NCI-H1930 (cell line): ENCODE data around the gene FMN1.

Experiments
- DNase-seq, 2 experiments: peaks; one replicate each; lab custom pipeline; 2025; lab: John Stamatoyannopoulos, UW

The FMN1 gene

DNA sequence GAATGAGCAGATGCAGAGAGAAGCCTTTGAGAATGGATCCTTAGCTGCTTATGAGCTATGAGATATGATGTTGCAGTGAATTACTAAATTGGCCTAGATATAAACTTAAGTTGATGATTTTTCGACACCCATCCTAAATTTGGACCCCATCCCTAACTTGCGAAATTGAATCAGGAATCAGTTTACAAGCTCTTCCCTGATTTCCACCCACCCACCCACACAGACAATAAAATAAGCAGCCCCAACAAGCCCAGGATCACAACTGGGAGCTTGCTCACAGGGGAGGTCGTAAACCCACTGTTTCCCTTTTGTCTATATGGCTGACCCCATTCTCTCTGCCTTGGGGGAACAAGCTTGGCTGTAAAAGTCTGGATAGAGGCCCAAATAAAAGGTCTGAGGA lies 419.4 kb downstream of the FMN1 start:
- DNase-seq: no peak

DNA sequence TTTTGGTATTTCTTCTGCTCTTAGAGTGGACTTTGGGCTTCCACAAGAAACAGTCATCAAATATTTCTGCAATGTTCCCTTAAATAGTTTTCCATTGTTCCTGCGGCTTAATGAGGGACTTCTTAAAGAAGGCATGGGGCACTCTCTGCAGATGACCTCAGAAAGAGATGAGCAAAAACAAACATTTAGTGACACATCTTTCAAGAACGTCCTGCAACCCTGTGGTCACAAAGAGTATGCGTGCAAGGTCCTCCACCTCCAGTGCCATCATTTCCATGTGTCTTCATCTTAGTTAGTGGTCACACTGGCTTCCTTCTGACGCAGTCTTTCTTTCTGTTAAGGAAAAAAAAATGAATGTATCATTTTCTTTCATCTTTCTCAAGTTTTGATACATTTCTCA lies 420.5 kb downstream of the FMN1 start:
- DNase-seq: no peak

DNA sequence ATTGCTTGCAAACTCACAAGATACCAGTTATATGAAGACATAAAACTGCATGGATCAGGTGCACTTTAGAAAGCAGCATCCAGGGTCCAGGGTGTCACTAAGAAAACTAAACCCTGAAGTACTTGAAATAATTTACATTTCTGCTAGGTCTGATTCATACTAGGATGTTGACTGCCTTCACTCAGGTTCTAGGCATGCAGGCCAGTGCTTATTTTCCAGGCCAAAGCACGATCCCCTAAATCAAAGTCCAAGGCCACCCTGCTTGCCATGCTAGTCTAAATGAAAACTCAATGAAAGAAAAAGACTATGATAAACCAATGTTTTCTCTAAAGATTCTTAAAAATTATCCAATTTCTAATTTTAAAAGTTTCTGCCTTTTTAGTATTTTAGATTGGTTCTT lies 427.3 kb downstream of the FMN1 start:
- no peak for DNase-seq

DNA sequence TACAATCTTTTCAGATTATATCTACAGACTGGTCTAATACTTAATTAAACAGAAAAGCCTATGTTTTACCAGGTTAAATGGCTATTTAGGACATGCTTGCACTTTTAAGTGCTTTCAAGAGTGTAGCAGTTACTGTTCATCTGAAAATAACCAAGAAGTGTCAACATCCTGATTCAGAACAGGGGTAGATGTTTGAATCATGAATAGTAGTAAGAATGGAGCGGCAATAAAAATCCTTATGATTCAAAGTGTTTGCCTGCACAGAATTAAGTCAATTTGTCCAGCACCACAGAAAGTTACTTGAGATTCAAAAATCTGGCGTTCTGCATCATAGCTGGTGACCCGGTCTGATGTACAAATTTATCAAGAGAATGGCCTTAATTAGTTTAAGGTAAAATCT lies 428.4 kb downstream of the FMN1 start:
- no peak for DNase-seq

DNA sequence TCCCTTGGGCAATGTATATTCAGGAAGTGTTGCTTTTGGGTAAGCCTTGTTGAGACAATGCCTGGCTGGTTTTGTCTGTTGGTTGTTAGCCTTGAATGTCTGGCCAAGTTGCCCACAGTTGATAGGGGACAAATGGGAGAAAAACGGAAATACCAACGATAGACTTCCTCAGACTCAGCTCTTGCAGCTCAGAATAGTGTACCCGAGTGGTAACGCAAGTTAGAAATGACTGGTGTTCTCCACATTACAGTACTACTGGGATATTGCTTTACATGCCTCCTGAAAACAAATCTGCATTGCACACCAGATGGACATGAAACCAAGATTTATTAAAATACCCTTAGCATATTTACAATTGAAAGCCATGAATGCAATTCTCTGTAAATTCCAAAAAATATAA lies 429.3 kb downstream of the FMN1 start:
- no peak for DNase-seq

DNA sequence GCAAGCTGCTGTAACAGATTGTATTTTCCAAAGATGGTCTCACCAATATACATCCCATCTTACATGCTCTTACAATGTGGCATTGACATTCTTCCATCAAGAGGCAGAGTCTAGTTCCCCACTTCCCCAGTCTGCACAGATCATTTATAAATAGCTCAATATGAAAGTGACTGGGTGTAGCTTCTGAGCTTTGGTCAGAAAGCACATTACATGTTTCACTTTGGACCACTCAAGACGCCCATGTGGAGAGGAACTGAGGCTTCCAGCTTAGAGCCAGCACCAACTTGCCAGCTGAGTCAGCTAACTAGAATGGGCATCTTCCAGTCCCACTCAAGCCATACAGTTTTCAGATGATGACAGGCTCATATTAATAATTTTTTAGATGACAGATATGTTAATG lies 431.2 kb downstream of the FMN1 start:
- no peak for DNase-seq

DNA sequence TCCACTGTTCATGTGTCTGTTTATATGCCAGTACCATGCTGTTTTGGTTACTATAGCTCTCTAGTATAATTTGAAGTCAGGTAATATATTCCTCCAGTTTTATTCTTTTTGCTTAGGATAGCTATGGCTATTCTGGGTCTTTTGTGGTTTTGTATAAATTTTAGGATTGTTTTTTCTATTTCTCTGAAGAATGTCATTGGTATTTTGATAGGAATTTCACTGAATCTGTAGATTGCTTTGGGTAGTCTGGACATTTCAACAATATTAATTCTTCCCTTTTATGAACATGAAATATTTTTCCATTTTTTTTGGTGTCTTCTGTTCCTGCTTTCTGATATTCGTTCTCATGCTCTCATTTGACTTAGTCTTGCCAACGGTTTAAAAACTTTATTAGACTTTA lies 437.1 kb downstream of the FMN1 start:
- DNase-seq: no peak

DNA sequence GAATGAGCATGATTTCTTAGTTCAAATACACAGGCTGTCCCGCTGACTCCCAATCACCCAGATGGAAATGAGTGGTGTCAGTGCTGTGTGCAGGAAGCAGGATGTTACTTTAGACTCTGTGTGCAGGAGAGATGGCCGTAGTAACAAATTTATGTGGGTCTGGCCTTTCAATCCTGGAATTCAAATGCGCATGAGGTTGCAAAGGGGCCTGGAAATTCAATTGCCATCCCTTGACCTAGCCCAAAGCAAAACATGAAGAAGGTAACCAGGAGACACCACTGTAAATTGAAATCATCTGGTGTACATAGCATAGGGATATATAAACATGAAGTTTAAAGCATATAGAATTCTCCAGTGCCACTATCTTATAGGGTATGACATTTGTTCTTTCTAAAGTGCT lies 443.5 kb downstream of the FMN1 start:
- no peak for DNase-seq

DNA sequence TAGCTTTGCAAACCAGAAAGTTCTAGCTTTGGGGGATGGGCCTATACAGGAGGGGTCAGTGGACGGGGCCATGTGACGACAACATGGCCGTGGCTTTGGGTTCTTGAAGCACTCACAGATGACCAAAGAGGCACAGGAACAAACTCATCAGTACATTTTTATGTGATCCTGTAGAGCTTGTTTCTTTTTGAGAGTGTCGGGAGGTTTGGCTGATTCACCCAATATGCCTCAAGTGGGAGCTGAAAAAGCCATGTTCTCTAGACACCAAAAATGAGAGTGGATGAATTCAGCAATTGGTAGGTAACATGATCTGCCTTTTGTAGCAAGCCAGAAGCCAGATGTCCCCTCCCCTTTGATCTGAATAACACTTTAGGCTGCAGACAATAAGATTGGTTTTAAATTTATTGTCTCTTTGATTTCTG lies 446.6 kb downstream of the FMN1 start:
- no peak for DNase-seq

DNA sequence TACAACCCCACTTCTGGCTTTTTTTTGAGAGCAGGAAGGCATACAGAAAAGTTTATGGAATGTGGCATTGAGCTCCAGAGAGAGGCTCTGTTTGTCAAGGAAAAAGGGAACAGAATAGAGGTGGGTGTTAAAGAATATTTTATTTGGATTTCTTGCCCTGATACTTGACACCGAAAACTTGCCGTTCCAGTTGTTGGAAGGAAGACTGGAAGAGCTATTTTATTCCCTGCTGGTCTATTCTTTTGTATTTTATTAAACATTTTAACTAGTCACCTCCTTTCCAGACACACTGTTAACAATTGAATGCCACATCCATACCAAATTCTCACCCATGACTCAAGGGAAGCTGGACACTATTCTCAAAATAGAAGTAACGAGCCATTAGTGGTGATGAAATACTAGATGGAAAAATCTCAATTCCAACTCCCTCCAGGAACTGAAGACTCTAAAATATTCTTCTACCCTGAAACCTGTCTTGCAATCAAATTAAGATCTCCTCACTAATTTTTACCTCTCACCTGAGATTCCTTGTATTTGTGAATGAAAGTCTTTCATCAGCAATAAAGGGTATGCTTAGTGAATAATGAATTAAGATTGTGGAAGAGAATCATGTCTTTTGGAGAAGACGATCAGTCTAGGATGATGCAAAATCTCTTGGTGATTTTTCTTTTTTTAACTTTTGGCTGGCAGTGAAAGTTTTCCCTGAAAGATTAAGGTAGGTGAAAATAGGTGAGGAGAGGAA lies 448.2 kb downstream of the FMN1 start:
- no peak for DNase-seq

DNA sequence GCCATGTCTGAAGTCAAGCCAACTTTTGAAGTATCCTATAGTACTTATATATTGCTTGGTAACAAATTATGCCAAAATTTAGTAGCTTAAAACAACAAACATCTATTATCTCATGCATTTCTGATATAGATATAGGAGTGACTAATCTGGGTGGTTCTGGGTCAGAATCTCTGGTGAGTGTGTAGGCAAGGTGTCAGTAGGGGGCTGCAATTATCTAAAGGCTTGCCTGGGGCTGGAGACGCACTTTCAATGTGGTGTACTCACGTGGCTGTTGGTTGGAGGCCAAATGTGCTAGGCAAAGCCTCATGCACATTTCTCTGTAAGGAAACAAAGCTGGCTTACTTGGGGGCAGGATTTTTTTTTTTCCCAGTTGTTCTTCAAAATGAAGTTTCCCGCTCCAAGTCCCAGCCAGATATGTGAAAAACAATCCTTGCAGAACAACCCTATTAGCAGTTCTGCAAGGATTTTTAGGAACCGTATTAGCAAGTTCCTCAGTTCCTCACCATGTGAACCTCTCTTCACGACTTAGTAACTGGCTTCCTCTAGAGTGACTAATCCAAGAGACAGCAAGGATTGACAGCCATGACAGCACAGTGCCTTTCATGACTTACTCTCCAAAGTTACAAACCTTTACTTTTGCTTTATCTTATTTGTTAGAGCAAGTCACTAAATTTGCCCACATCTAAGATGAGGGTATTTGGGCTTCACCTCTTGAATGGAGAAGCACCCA lies 450.9 kb downstream of the FMN1 start:
- no peak for DNase-seq

DNA sequence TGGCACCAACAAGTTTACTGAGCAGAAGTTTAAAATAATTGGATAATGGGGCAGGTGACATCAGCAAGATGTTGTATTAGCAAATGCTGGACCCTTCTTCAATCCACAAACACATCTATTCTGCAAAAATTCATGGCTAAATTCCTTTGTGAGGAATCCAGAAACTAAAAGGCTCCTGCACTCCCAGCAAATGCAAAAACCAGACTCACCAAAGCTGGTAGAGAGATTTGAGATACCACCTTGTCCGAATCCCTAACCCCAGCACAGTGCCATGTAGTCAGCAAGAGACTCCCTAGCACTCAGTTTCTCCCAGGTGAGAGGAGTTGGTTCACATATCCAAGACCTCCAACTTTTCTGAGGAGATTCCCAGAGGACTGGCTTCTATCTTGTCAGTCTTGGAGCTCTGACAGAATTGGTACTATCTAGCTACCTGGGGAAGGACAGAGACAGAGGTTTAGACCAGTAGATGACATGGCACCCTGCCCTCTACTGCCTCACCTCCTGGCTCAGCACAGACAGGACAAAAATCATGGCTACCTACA lies 454.9 kb downstream of the FMN1 start:
- no peak for DNase-seq

DNA sequence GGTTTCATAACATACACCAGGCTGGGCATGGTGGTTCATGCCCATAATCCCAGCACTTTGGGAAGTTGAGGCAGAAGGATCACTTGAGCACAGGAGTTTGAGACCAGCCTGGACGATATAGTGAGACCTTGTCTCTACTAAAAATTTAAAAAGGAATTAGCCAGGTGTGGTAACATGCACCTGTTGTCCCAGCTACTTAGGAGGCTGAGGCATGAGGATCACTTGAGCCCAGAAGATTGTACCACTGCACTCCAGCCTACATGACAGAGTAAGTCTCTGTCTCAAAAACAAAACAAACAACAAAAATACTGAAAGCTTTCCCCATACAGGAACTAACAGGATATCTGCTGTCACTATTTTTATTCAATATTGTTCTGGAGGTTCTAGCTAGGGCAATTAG lies 455.8 kb downstream of the FMN1 start:
- no peak for DNase-seq

DNA sequence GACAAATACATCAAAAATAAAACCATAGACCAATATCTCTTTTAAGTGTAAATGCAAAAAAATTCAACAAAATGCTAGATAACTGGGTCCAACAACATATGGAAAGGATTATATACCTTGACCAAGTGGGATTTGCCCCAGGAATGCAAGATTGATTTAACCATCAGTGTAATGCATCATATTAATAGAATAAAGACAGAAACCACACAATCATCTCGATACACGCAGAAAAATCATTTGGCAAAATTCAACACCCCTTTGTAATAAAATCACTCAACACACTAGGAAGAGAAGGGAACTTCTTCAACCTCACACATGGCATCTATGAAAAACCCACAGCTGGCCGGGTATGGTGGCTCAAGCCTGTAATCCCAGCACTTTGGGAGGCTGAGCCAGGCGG lies 457.2 kb downstream of the FMN1 start:
- DNase-seq: no peak

DNA sequence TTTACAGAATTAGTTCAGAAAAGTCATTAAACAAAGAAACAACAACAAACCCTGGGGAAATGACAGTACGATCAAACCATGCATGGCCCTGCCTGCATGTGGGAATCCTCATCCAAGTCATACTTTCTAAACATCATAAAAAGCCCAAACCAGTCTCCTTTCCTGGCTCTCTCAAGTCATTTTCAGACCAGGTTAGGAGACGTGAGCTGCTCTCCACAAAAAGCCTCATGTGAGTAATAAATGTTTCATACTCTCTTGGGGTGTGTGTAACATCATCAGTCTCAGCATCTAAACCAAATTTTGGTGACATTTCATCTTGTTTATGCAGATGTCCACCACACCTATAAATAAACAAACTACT lies 457.8 kb downstream of the FMN1 start:
- no peak for DNase-seq

DNA sequence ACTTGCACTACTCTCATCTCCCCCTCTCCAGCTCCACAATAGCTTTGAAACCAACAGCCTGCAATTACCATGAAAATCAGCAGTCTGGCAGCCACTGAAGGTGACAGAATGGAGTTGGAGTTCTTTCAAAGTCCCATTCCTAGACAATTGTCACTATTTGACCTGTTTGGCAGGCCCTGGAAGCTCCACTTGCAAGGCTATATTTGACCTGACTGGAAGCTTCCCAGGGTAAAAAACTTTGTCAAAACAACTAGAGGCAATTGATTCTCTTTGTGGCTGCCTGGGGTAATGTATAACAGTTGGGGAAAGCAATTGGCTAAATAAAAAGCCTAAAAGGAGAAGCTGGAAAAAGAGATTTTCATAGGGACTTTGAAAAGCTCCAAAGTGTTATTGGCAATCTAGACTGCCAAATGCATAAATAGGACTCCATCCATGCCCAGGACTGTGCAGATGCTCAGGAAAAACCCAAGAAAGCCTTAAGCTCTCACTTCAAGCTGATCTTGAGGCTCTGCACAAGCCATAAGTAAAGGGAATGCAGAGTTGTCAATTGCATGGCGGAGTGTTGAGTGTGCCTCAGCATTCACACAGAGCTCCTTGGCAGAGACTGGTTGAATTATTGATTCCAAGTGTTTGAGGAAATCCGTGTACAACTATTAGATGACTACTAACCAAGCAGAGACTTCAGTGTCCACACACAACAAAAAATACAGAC lies 458.4 kb downstream of the FMN1 start:
- no peak for DNase-seq

DNA sequence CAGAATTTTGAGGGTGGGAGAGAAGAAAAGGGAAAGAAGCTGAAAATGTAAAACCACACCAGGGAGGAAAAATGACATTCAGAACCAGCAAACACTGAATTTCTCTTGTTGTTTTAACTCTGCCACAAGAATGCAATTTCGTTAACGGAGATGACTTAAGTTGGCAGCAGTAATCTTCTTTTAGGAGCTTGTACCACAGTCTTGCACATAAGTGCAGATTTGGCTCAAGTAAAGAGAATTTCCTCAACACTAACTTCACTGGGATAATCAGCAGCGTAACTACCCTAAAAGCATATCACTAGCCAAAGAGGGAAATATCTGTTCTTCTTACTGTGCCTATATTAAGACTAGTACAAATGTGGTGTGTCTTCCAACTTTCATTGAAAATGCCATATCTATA lies 461.2 kb downstream of the FMN1 start:
- DNase-seq: no peak

DNA sequence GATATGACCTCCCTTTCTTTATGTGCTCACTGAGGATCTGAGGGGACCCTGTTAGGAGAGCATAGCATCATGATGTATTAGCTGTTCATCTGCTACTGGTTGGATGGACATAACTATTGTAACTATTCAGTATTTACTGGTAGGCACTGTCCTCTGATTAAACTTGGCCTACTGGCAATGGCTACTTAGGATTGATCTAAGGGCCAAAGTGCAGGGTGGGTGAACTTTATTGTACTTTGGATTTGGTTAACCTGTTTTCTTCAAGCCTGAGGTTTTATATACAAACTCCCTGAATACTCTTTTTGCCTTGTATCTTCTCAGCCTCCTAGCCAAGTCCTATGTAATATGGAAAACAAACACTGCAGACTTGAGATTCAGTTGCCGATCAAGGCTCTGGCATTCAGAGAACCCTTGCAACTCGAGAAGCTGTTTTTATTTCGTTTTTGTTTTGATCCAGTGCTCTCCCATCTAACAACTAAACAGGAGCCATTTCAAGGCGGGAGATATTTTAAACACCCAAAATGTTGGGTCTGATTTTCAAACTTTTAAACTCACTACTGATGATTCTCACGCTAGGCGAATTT lies 461.8 kb downstream of the FMN1 start:
- no peak for DNase-seq

DNA sequence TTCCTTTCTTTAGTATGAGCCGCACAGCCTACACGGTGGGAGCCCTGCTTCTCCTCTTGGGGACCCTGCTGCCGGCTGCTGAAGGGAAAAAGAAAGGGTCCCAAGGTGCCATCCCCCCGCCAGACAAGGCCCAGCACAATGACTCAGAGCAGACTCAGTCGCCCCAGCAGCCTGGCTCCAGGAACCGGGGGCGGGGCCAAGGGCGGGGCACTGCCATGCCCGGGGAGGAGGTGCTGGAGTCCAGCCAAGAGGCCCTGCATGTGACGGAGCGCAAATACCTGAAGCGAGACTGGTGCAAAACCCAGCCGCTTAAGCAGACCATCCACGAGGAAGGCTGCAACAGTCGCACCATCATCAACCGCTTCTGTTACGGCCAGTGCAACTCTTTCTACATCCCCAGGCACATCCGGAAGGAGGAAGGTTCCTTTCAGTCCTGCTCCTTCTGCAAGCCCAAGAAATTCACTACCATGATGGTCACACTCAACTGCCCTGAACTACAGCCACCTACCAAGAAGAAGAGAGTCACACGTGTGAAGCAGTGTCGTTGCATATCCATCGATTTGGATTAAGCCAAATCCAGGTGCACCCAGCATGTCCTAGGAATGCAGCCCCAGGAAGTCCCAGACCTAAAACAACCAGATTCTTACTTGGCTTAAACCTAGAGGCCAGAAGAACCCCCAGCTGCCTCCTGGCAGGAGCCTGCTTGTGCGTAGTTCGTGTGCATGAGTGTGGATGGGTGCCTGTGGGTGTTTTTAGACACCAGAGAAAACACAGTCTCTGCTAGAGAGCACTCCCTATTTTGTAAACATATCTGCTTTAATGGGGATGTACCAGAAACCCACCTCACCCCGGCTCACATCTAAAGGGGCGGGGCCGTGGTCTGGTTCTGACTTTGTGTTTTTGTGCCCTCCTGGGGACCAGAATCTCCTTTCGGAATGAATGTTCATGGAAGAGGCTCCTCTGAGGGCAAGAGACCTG lies 463.5 kb downstream of the FMN1 start:
- DNase-seq: no peak

DNA sequence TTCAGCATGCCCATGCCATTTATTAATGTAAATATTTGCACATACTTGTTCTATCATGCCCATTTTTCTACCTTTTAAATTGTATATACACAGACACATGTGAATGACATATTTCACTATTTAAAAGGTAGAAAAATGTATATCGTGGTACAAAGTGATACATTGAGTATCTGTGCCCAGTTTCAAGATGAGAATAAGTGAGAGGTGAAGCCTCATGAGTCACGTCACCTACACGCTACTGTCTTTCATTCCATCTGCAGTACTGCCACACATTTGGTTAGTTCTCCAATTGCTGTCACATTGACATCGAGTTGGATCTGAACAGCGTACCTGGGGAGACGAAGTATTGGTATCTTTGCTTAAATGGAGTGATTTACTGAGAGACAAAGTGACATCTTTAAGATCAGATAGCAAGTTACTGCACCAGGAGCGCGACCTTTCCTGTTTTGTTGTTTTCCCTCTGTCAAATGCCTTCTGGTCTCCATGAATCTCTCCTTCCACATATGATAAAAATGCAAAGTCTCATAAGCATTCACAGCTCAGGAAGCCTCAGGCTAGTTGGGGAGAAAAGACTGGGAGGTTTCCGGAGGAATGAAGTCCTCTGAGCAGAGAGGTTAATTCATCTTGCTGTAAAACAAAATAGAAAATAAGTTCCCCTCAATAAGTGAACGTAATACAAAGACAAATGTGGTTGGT lies 464.7 kb downstream of the FMN1 start:
- no peak for DNase-seq
